ENCODE data around the gene AK3.

Gene AK3

DNA sequence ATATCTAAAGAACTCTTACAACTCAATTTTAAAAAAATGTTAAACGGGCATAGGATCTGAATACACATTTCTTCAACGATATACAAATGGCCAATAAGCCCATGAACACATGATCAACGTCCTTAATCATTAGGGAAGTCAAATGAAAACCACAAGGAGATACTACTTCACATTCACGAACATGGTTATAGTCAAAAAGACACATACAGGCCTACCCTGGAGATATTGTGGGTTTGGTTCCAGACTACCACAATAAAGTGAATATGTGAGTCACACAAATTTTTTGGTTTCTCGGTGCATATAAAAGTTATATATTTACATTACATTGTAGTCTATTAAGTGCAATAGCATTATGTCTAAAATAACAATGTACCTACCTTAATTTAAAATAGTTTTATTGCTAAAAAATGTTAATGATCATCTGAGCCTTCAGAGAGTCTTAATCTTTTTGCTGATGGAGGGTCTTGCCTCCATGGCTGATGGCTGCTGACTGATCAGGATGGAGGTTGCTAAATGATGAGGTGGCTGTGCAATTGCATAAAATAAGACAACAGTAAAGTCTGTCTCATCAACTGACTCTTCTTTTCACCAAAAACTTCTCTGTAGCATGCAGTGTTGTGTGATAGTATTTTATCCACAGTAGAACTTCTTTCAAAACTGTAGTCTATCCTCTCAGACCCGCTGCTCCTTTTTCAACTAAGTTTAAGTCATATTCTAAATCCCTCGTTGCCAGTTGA is 15.1 kb downstream of the AK3 start:
- H3K4me3 ChIP-seq (ENCODE audit: low read length), result no peak overlapping the region
- H3K4me2 ChIP-seq (ENCODE audit: low read length), result no peak overlapping the region
- H3K9ac ChIP-seq (ENCODE audit: low read length), result no peak overlapping the region
- no peak overlapping the region for H2AFZ ChIP-seq (ENCODE audit: low read depth, low read length)
- peaks cover 10% of the 10 kb centered on the region for H3K36me3 ChIP-seq (replicated peaks; ENCODE audit: low read depth, low read length)
- peaks cover 41% of the 10 kb centered on the region for H3K79me2 ChIP-seq (ENCODE audit: low read length)
- H3K4me1 ChIP-seq (ENCODE audit: low read length), result no peaks in the 10 kb centered on the region
- no peaks in the 10 kb centered on the region for H3K9me3 ChIP-seq (ENCODE audit: insufficient read depth, low read length)
- no peak overlapping the region for H3K27ac ChIP-seq (ENCODE audit: low read length)
- TF ChIP-seq, protein P1, sequence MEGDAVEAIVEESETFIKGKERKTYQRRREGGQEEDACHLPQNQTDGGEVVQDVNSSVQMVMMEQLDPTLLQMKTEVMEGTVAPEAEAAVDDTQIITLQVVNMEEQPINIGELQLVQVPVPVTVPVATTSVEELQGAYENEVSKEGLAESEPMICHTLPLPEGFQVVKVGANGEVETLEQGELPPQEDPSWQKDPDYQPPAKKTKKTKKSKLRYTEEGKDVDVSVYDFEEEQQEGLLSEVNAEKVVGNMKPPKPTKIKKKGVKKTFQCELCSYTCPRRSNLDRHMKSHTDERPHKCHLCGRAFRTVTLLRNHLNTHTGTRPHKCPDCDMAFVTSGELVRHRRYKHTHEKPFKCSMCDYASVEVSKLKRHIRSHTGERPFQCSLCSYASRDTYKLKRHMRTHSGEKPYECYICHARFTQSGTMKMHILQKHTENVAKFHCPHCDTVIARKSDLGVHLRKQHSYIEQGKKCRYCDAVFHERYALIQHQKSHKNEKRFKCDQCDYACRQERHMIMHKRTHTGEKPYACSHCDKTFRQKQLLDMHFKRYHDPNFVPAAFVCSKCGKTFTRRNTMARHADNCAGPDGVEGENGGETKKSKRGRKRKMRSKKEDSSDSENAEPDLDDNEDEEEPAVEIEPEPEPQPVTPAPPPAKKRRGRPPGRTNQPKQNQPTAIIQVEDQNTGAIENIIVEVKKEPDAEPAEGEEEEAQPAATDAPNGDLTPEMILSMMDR (IDR thresholded peaks at IDR 0.05; ENCODE audit: low read depth, low read length), result no peak
- TF ChIP-seq EZH2phosphoT487 (IDR thresholded peaks at IDR 0.05; ENCODE audit: low read depth), result no peak
- no peaks in the 10 kb centered on the region; the same call in 1 of the 2 replicates for H4K20me1 ChIP-seq (ENCODE audit: insufficient read depth, low read length)
- no peaks in the 10 kb centered on the region for H3K27me3 ChIP-seq (ENCODE audit: low read depth, low read length)

DNA sequence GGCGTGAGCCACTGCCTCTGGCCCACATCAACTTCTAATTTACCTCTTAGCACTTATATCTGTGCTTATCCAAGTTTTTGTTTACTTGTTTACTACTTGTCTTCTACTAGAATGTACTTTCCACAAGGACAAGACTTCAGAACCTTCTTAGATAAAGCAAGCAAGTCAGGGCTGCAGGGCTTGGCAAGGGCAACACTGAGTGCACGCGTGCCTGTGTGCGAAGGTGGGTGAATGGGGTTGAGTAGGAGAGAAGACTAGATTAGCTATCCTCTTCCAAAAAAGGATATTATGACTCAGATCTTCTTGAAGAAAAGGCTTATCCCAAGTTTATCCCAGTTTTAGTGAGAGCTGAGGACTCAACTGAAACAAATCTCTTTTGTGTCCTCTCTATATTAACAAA is 19.3 kb downstream of the AK3 start:
- Histone ChIP-seq H3K36me3 (replicated peaks; ENCODE audit: low read depth, low read length) (peaks cover 30% of the 10 kb centered on the region), H3K4me1 (ENCODE audit: low read length) (no peaks in the 10 kb centered on the region), H2AFZ (ENCODE audit: low read depth, low read length) (no peak overlapping the region), H3K27me3 (ENCODE audit: low read depth, low read length) (no peaks in the 10 kb centered on the region), H4K20me1 (ENCODE audit: insufficient read depth, low read length) (no peaks in the 10 kb centered on the region), H3K4me3 (ENCODE audit: low read length) (no peak overlapping the region), H3K4me2 (ENCODE audit: low read length) (no peak overlapping the region), H3K79me2 (ENCODE audit: low read length) (peaks cover 18% of the 10 kb centered on the region; the same call in 1 of the 2 replicates), H3K9me3 (ENCODE audit: insufficient read depth, low read length) (no peaks in the 10 kb centered on the region), H3K9ac (ENCODE audit: low read length) (no peak overlapping the region), H3K27ac (ENCODE audit: low read length) (no peak overlapping the region)
- no peak for TF ChIP-seq EZH2phosphoT487 (IDR thresholded peaks at IDR 0.05; ENCODE audit: low read depth)
- TF ChIP-seq, protein P1 (IDR thresholded peaks at IDR 0.05; ENCODE audit: low read depth, low read length), result no peak

DNA sequence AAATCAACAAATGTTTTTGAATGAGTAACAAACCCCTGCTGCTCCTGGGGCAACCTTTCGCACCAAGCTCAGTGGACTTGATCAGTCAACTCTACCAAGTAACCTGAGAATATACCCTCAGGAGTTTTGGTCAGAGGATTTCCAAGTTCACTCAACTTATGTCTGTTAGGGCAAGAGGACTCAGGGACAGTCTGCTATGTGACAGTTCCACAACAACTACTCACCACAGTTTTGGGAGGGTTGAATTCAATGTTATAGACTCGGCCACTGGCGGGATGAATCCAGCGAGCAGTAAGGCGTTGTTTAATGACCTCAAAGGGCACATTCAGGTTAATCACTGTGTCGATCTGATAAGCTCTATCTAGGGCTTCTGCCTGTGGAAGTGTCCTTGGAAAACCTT is 22.1 kb downstream of the AK3 start:
- H3K9ac ChIP-seq (ENCODE audit: low read length), result no peak overlapping the region
- no peaks in the 10 kb centered on the region for H3K9me3 ChIP-seq (ENCODE audit: insufficient read depth, low read length)
- no peaks in the 10 kb centered on the region for H4K20me1 ChIP-seq (ENCODE audit: insufficient read depth, low read length)
- H3K4me1 ChIP-seq (ENCODE audit: low read length), result no peaks in the 10 kb centered on the region
- no peak overlapping the region for H3K4me2 ChIP-seq (ENCODE audit: low read length)
- H3K27me3 ChIP-seq (ENCODE audit: low read depth, low read length), result no peaks in the 10 kb centered on the region
- H3K4me3 ChIP-seq (ENCODE audit: low read length), result no peak overlapping the region
- peaks cover 6% of the 10 kb centered on the region for H3K79me2 ChIP-seq (ENCODE audit: low read length)
- H3K27ac ChIP-seq (ENCODE audit: low read length), result no peak overlapping the region
- TF ChIP-seq, protein P1 (IDR thresholded peaks at IDR 0.05; ENCODE audit: low read depth, low read length), result no peak
- no peak for TF ChIP-seq EZH2phosphoT487 (IDR thresholded peaks at IDR 0.05; ENCODE audit: low read depth)
- no peak overlapping the region for H2AFZ ChIP-seq (ENCODE audit: low read depth, low read length)
- H3K36me3 ChIP-seq (replicated peaks; ENCODE audit: low read depth, low read length), result peaks cover 47% of the 10 kb centered on the region

DNA sequence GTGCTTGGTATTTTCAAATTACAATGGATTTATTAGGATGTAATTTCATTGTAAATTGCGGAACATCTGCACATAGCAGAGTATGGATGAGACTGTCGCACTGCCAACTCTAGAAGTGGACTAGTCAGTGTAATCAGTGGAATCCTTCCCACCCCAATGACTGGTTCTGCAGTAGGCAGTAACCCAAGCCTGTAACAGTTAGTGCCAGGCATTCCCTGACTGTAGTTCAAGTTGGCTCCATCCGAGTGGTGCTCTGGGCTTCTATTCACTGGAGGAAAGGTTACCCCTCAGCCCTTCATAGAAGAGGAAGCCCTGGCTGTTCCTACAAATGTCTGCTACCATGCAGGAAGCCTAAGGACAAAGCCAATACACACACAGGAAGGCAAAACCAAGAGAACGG is 23.2 kb downstream of the AK3 start:
- Histone ChIP-seq H3K36me3 (replicated peaks; ENCODE audit: low read depth, low read length) (peaks cover 51% of the 10 kb centered on the region), H3K9ac (ENCODE audit: low read length) (no peak overlapping the region), H3K79me2 (ENCODE audit: low read length) (peaks cover 6% of the 10 kb centered on the region), H3K4me1 (ENCODE audit: low read length) (no peaks in the 10 kb centered on the region), H2AFZ (ENCODE audit: low read depth, low read length) (no peak overlapping the region), H3K4me3 (ENCODE audit: low read length) (no peak overlapping the region), H3K4me2 (ENCODE audit: low read length) (no peak overlapping the region), H3K9me3 (ENCODE audit: insufficient read depth, low read length) (no peaks in the 10 kb centered on the region), H4K20me1 (ENCODE audit: insufficient read depth, low read length) (no peaks in the 10 kb centered on the region), H3K27me3 (ENCODE audit: low read depth, low read length) (no peaks in the 10 kb centered on the region), H3K27ac (ENCODE audit: low read length) (no peak overlapping the region)
- no peak for TF ChIP-seq EZH2phosphoT487 (IDR thresholded peaks at IDR 0.05; ENCODE audit: low read depth)
- TF ChIP-seq, protein P1 (IDR thresholded peaks at IDR 0.05; ENCODE audit: low read depth, low read length), result no peak
